Lower leg skin (tissue), 4 donors: ENCODE data around the gene IFT27. TPM values are rescaled to one million over a fixed set of nuclear protein-coding genes. Genes with fewer than 3 reads are reported as not detected.

Experiments
- DNase-seq, 2 donors: peaks; one replicate each; pipeline ENCODE4 v3.0.0-alpha.2; 2019; ENCODE audit warnings: low spot score in 2 of 2
- H3K4me3 ChIP-seq: fragments of 200-600 bp; sonication (generic); 2 replicates; pipeline ENCODE4 v1.5.1; 2017; ENCODE audit warnings: mild to moderate bottlenecking, low read depth; ENCODE audit not compliant: poor library complexity, severe bottlenecking
- CTCF ChIP-seq, 3 donors: fragments of 450-650 bp; IDR thresholded peaks; one replicate each; pipeline ENCODE4 v1.5.1; 2016; ENCODE audit warnings: antibody characterized with exemption in 3 of 3, mild to moderate bottlenecking in 3 of 3, moderate library complexity in 2 of 3
- POLR2A ChIP-seq, 2 donors: fragments of 450-650 bp; IDR thresholded peaks; one replicate each; pipeline ENCODE4 v1.6.1; 2016 to 2017; ENCODE audit warnings: antibody characterized with exemption in 2 of 2, mild to moderate bottlenecking in 1 of 2, moderate library complexity in 1 of 2
- WGBS, 2 donors: methylation state at CpG; one replicate each; pipeline ENCODE4 v1.1.5; 2018; 5-methylcytosine and 5-hydroxymethylcytosine counted together
- intact Hi-C: fragments of 100-400 bp; cut with DNase I; formaldehyde crosslinking; loops from one replicate; pipeline ENCODE4 v1.15.0; 2023; ENCODE audit warnings: low total_unique reads
- total RNA-seq, 4 donors: library from RNA; depleted of rRNA; stranded (reverse); fragments of >200 nt; gene quantifications; one replicate each; pipeline ENCODE4 v1.1.0, GENCODE V29; 2016

Gene IFT27
- total RNA-seq, 4 donors from 2014 or later, result 4.3 to 9.3 (median 8.7) TPM

- peak in 1 of 2 donors; percentile 63 for DNase-seq
- H3K4me3 ChIP-seq, result no peak overlapping the region
- 59 to 69% methylated on average over 24 of the region's 24 CpGs for WGBS, 2 donors
- TF ChIP-seq CTCF (IDR thresholded peaks at IDR 0.05), result no peak
- TF ChIP-seq POLR2A (IDR thresholded peaks at IDR 0.05), result no peak
- intact Hi-C loops, result no loop called here
Observed at GRCh38 chr22:36725366-36726006, 50.4 kb downstream of the IFT27 start.

GRCh38 chr22:36724836-36725235 lies 51.1 kb downstream of the IFT27 start:
- peak in 1 of 2 donors; percentile 58 for DNase-seq
- no peak for TF ChIP-seq CTCF (IDR thresholded peaks at IDR 0.05)
- TF ChIP-seq POLR2A (IDR thresholded peaks at IDR 0.05), result no peak
- 86 to 87% methylated on average over 3 to 4 of the region's 4 CpGs for WGBS, 2 donors
- intact Hi-C loops, result no loop called here
- H3K4me3 ChIP-seq, result no peak overlapping the region

- H3K4me3 ChIP-seq, result no peak overlapping the region
- no peak for DNase-seq
- intact Hi-C loops, result no loop called here
- TF ChIP-seq POLR2A (IDR thresholded peaks at IDR 0.05) (no peak), CTCF (IDR thresholded peaks at IDR 0.05) (no peak)
Observed at GRCh38 chr22:36722055-36722454, 53.9 kb downstream of the IFT27 start.

GRCh38 chr22:36715647-36716046 lies 60.3 kb downstream of the IFT27 start:
- no peak overlapping the region for H3K4me3 ChIP-seq
- TF ChIP-seq CTCF (IDR thresholded peaks at IDR 0.05) (no peak), POLR2A (IDR thresholded peaks at IDR 0.05) (no peak)
- no peak for DNase-seq
- 88 to 91% methylated on average over 1 of the region's 1 CpG for WGBS, 2 donors
- intact Hi-C loops, result no loop called here

- intact Hi-C loops, result no loop called here
- no peak for DNase-seq
- 78 to 89% methylated on average over 2 of the region's 2 CpGs for WGBS, 2 donors
Observed at GRCh38 chr22:36714110-36714509, 61.8 kb downstream of the IFT27 start.

More at GRCh38 chr22:36714110-36714509, 61.8 kb downstream of the IFT27 start:
- TF ChIP-seq POLR2A (IDR thresholded peaks at IDR 0.05), result no peak
- TF ChIP-seq CTCF (IDR thresholded peaks at IDR 0.05), result no peak
- no peak overlapping the region for H3K4me3 ChIP-seq
